Activated T-cell treated with anti-CD3 and anti-CD28 coated beads, Interleukin-2, amount 50 U/mL, for 72 hours (primary cell): ENCODE data around the gene MAP7D1. TPM values are rescaled to one million over a fixed set of nuclear protein-coding genes. Genes with fewer than 3 reads are reported as not detected.

Experiments used
- ATAC-seq, 2 donors: fragments of 150-1000 bp; cut with Tn5 transposase; replicated peaks in 1 of 2; 2 replicates each; pipeline ENCODE4 v1.10.0; 2021; ENCODE audit warnings: moderate library complexity in 2 of 2, mild to moderate bottlenecking in 1 of 2
- DNase-seq, 2 donors: peaks; one replicate each; pipeline ENCODE4 v3.0.0; 2021 to 2022; ENCODE audit warnings: mixed read lengths in 1 of 2
- H3K27ac Mint-ChIP-seq: one replicate; pipeline ENCODE4 v1.8.0; 2022; ENCODE audit warnings: mild to moderate bottlenecking, moderate library complexity, mixed read lengths
- H3K27me3 Mint-ChIP-seq: one replicate; pipeline ENCODE4 v1.8.0; 2022; ENCODE audit warnings: low read depth, mixed read lengths
- H3K36me3 Mint-ChIP-seq, 2 donors: one replicate each; pipeline ENCODE4 v1.8.0; 2022; ENCODE audit warnings: mixed read lengths in 2 of 2, mild to moderate bottlenecking in 1 of 2; ENCODE audit not compliant: insufficient read depth in 2 of 2
- H3K4me1 Mint-ChIP-seq: one replicate; pipeline ENCODE4 v1.8.0; 2022; ENCODE audit warnings: low read depth, mixed read lengths
- H3K4me3 Mint-ChIP-seq, 2 donors: one replicate each; pipeline ENCODE4 v1.8.0; 2022; ENCODE audit warnings: mild to moderate bottlenecking in 2 of 2, mixed read lengths in 2 of 2, moderate library complexity in 2 of 2
- H3K9me3 Mint-ChIP-seq, 2 donors: one replicate each; pipeline ENCODE4 v1.8.0; 2022; ENCODE audit warnings: mixed read lengths in 2 of 2
- total RNA-seq, 2 donors: library from RNA; stranded (reverse); gene quantifications; one replicate each; pipeline ENCODE4 v1.2.3, GENCODE V29; 2022

MAP7D1 gene
- total RNA-seq, 2 donors from 2014 or later, result 131 to 142 TPM

- ATAC-seq (peak; percentile 89 to 90), DNase-seq (peak; percentile 64)
- Mint-ChIP-seq H3K27ac (peak overlapping the region; percentile 3), H3K27me3 (no peaks in the 10 kb centered on the region), H3K36me3 (peaks cover 0 to 11% of the 10 kb centered on the region in 2 donors), H3K9me3 (no peaks in the 10 kb centered on the region), H3K4me1 (peaks cover 9% of the 10 kb centered on the region), H3K4me3 (no peak overlapping the region)
Observed at GRCh38 chr1:36134505-36135329, 21.2 kb upstream of the MAP7D1 start.

- ATAC-seq (no peak), DNase-seq (no peak)
- H3K27me3 Mint-ChIP-seq, result no peaks in the 10 kb centered on the region
- peaks cover 0 to 11% of the 10 kb centered on the region in 2 donors for H3K36me3 Mint-ChIP-seq
- no peak overlapping the region for H3K4me3 Mint-ChIP-seq
- no peak overlapping the region for H3K27ac Mint-ChIP-seq
- peaks cover 12% of the 10 kb centered on the region for H3K4me1 Mint-ChIP-seq
- H3K9me3 Mint-ChIP-seq, result no peaks in the 10 kb centered on the region
Observed at GRCh38 chr1:36135330-36135667, 20.7 kb upstream of the MAP7D1 start.

- Mint-ChIP-seq H3K27ac (peak overlapping the region; percentile 58), H3K9me3 (no peaks in the 10 kb centered on the region), H3K4me1 (peaks cover 17% of the 10 kb centered on the region), H3K36me3 (peaks cover 0 to 11% of the 10 kb centered on the region in 2 donors), H3K27me3 (no peaks in the 10 kb centered on the region), H3K4me3 (no peak overlapping the region)
- ATAC-seq (no peak), DNase-seq (no peak)
Observed at GRCh38 chr1:36135796-36136195, 20.2 kb upstream of the MAP7D1 start.

- Mint-ChIP-seq H3K4me3 (no peak overlapping the region), H3K27me3 (no peaks in the 10 kb centered on the region)
- ATAC-seq, result no peak
Observed at GRCh38 chr1:36136535-36136934, 19.4 kb upstream of the MAP7D1 start.

GRCh38 chr1:36137226-36137625 lies 18.7 kb upstream of the MAP7D1 start:
- Mint-ChIP-seq H3K36me3 (peaks cover 0 to 11% of the 10 kb centered on the region in 2 donors), H3K4me3 (no peak overlapping the region), H3K27ac (peak overlapping the region; percentile 10), H3K4me1 (peaks cover 31% of the 10 kb centered on the region), H3K27me3 (no peaks in the 10 kb centered on the region), H3K9me3 (no peaks in the 10 kb centered on the region)
- DNase-seq (no peak), ATAC-seq (no peak)

More at GRCh38 chr1:36136535-36136934, 19.4 kb upstream of the MAP7D1 start:
- peak overlapping the region; percentile 58 for H3K27ac Mint-ChIP-seq
- peaks cover 25% of the 10 kb centered on the region for H3K4me1 Mint-ChIP-seq
- DNase-seq, result no peak
- no peaks in the 10 kb centered on the region for H3K9me3 Mint-ChIP-seq
- H3K36me3 Mint-ChIP-seq, result peaks cover 0 to 11% of the 10 kb centered on the region in 2 donors

GRCh38 chr1:36137776-36138175 lies 18.2 kb upstream of the MAP7D1 start:
- peaks cover 36% of the 10 kb centered on the region for H3K4me1 Mint-ChIP-seq
- peaks cover 0 to 11% of the 10 kb centered on the region in 2 donors for H3K36me3 Mint-ChIP-seq
- H3K27ac Mint-ChIP-seq, result peak overlapping the region; percentile 10
- no peaks in the 10 kb centered on the region for H3K9me3 Mint-ChIP-seq
- ATAC-seq, result no peak
- no peaks in the 10 kb centered on the region for H3K27me3 Mint-ChIP-seq
- no peak overlapping the region for H3K4me3 Mint-ChIP-seq
- no peak for DNase-seq

GRCh38 chr1:36139521-36139920 lies 16.4 kb upstream of the MAP7D1 start:
- Mint-ChIP-seq H3K27me3 (no peaks in the 10 kb centered on the region), H3K27ac (no peak overlapping the region), H3K4me1 (peaks cover 51% of the 10 kb centered on the region), H3K36me3 (peaks cover 0 to 11% of the 10 kb centered on the region in 2 donors), H3K9me3 (no peaks in the 10 kb centered on the region), H3K4me3 (no peak overlapping the region)
- ATAC-seq (no peak), DNase-seq (no peak)

GRCh38 chr1:36142121-36142520 lies 13.8 kb upstream of the MAP7D1 start:
- Mint-ChIP-seq H3K9me3 (no peaks in the 10 kb centered on the region), H3K36me3 (peaks cover 0 to 11% of the 10 kb centered on the region in 2 donors), H3K27ac (peak overlapping the region; percentile 29), H3K4me3 (no peak overlapping the region), H3K27me3 (no peaks in the 10 kb centered on the region), H3K4me1 (peaks cover 51% of the 10 kb centered on the region)
- no peak for ATAC-seq
- DNase-seq, result no peak

GRCh38 chr1:36143424-36143823 lies 12.5 kb upstream of the MAP7D1 start:
- ATAC-seq (peak in 1 of 2 donors; percentile 33), DNase-seq (no peak)
- Mint-ChIP-seq H3K36me3 (peaks cover 0 to 10% of the 10 kb centered on the region in 2 donors), H3K4me1 (peaks cover 61% of the 10 kb centered on the region), H3K27me3 (no peaks in the 10 kb centered on the region), H3K9me3 (no peaks in the 10 kb centered on the region), H3K27ac (no peak overlapping the region), H3K4me3 (peak overlapping the region in 1 of 2 donors; percentile 15)

GRCh38 chr1:36144413-36144812 lies 11.5 kb upstream of the MAP7D1 start:
- no peaks in the 10 kb centered on the region for H3K27me3 Mint-ChIP-seq
- H3K4me3 Mint-ChIP-seq, result no peak overlapping the region
- peaks cover 62% of the 10 kb centered on the region for H3K4me1 Mint-ChIP-seq
- DNase-seq (no peak), ATAC-seq (no peak)
- peaks cover 0 to 8% of the 10 kb centered on the region in 2 donors for H3K36me3 Mint-ChIP-seq
- no peaks in the 10 kb centered on the region for H3K9me3 Mint-ChIP-seq
- no peak overlapping the region for H3K27ac Mint-ChIP-seq

GRCh38 chr1:36148821-36149236 lies 7.1 kb upstream of the MAP7D1 start:
- ATAC-seq (no peak), DNase-seq (no peak)
- Mint-ChIP-seq H3K36me3 (peaks cover 0 to 6% of the 10 kb centered on the region in 2 donors), H3K4me3 (peak overlapping the region; percentile 92 to 93), H3K4me1 (peaks cover 68% of the 10 kb centered on the region), H3K9me3 (no peaks in the 10 kb centered on the region), H3K27ac (peak overlapping the region; percentile 94), H3K27me3 (no peaks in the 10 kb centered on the region)

GRCh38 chr1:36149237-36149972 lies 6.6 kb upstream of the MAP7D1 start, which contains the start of gene TRAPPC3:
Gene TRAPPC3 (minus strand): TSS chr1:36149486. CDS start chr1:36149378, 108 bp downstream.
- ATAC-seq, result peak; percentile 92 to 94
- peak within 1 kb of the TSS; percentile 92 to 93 for H3K4me3 Mint-ChIP-seq
- no peaks in the 10 kb centered on the region for H3K9me3 Mint-ChIP-seq
- H3K4me1 Mint-ChIP-seq, result peaks cover 67% of the 10 kb centered on the region
- DNase-seq, result peak; percentile 99 to 100
- peak within 1 kb of the TSS; percentile 94 for H3K27ac Mint-ChIP-seq
- H3K36me3 Mint-ChIP-seq, result peaks cover 0 to 6% of the 10 kb centered on the region in 2 donors
- H3K27me3 Mint-ChIP-seq, result no peaks in the 10 kb centered on the region

- Mint-ChIP-seq H3K36me3 (peaks cover 0 to 6% of the 10 kb centered on the region in 2 donors), H3K4me1 (peaks cover 69% of the 10 kb centered on the region), H3K27ac (peak overlapping the region; percentile 94), H3K27me3 (no peaks in the 10 kb centered on the region), H3K9me3 (no peaks in the 10 kb centered on the region), H3K4me3 (peak overlapping the region; percentile 92 to 93)
- ATAC-seq (no peak), DNase-seq (no peak)
Observed at GRCh38 chr1:36149973-36150295, 6.0 kb upstream of the MAP7D1 start.
